Measurements from ENCODE around the gene NOC2L.

NOC2L gene

DNA sequence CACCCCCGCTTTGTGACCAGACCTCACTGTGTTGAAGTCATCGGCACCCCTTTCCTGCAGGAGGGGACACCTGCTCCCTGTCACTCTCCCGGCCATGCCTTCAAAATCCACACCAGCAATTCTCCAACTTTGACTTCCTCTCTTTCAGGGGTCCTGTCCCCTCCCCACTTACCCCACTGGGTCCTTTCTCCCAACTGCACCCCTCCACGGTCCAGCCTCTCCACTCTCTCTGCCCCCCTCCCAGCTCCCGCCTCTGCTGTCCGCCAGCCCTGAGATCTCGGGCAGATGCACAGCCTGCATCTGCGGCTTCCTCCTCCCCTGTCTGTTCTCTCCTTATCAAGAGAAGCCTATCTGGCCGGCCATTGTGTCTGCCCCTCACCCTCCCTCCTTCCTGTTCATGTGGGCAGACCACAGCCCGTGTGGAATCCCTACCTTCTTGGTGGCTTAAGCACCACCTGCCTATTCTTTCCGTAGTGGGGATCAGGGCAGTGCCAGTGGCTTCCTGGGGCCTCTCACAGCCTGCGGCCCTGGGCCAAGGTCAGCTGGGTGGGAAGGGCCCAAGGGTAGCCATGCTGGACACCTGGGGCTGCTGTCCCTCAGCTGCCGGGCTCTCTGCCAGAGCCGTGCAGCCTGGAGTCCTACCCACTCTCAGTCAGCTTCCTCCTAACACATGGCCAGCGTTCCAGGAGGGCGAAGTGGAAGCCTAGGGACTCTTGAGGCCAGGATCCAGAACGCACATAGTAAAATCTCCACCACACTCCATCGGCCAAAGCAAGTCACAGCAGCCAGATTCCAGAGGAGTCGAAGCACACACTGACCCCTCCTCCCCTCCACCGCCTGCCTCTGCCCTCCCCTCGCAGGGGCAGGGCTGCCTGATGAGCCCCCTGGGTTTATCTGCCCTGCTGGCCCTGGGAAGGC is 46.0 kb upstream of the NOC2L start:
- H3K9me2 ChIP-seq (ENCODE audit: low read depth, low read length), result no peaks in the 10 kb centered on the region
- no peak overlapping the region for H3K9ac ChIP-seq (ENCODE audit: low read length)
- no peaks in the 10 kb centered on the region for H3K4me1 ChIP-seq (ENCODE audit: insufficient read depth, low read length, severe bottlenecking)
- no peaks in the 10 kb centered on the region for H4K20me1 ChIP-seq (ENCODE audit: insufficient read depth, low read length)
- no peak overlapping the region for H3K4me3 ChIP-seq (ENCODE audit: low read depth, low read length, poor library complexity, severe bottlenecking)
- H3K4me2 ChIP-seq (ENCODE audit: low read length), result no peak overlapping the region
- H3K27me3 ChIP-seq (ENCODE audit: insufficient read depth, low read length), result peaks cover 16% of the 10 kb centered on the region; the same call in 1 of the 2 replicates
- no peaks in the 10 kb centered on the region for H3F3A ChIP-seq (ENCODE audit: insufficient read depth, low read length)
- H3K9me3 ChIP-seq (ENCODE audit: low read length), result no peaks in the 10 kb centered on the region
- no peaks in the 10 kb centered on the region for H3K36me3 ChIP-seq (ENCODE audit: insufficient read depth, low read length)
- H3K27ac ChIP-seq (ENCODE audit: low read depth, low read length, poor library complexity, severe bottlenecking), result no peak overlapping the region
- no peak for TF ChIP-seq EZH2 (IDR thresholded peaks at IDR 0.05; ENCODE audit: borderline replicate concordance, low read length)
- TF ChIP-seq, protein P1, sequence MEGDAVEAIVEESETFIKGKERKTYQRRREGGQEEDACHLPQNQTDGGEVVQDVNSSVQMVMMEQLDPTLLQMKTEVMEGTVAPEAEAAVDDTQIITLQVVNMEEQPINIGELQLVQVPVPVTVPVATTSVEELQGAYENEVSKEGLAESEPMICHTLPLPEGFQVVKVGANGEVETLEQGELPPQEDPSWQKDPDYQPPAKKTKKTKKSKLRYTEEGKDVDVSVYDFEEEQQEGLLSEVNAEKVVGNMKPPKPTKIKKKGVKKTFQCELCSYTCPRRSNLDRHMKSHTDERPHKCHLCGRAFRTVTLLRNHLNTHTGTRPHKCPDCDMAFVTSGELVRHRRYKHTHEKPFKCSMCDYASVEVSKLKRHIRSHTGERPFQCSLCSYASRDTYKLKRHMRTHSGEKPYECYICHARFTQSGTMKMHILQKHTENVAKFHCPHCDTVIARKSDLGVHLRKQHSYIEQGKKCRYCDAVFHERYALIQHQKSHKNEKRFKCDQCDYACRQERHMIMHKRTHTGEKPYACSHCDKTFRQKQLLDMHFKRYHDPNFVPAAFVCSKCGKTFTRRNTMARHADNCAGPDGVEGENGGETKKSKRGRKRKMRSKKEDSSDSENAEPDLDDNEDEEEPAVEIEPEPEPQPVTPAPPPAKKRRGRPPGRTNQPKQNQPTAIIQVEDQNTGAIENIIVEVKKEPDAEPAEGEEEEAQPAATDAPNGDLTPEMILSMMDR (IDR thresholded peaks at IDR 0.05; ENCODE audit: low read length), result no peak
- H3K79me2 ChIP-seq (ENCODE audit: insufficient read depth, low read length), result no peaks in the 10 kb centered on the region
- no peak overlapping the region for H2AFZ ChIP-seq (ENCODE audit: low read length)

DNA sequence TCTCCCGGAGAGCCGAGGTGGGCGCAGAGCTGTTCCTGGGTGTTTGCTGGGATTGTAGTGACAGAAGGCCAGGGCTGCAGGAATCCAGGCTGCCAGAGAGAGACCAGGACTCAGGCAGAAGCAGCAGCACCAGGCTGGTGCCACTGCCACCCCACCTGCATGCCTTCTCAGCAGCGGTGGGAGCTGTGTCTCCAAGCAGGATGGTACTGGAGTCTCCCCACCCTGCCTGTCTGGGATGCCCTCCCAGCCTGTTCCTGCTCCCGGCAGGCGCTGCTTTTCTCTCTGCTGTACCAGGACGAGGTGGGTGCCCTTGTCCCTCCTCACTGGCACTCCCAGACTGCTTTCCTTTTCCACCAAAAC is 45.3 kb upstream of the NOC2L start:
- Histone ChIP-seq H3K79me2 (ENCODE audit: insufficient read depth, low read length) (no peaks in the 10 kb centered on the region), H3K9me2 (ENCODE audit: low read depth, low read length) (no peaks in the 10 kb centered on the region), H3K9me3 (ENCODE audit: low read length) (no peaks in the 10 kb centered on the region), H3F3A (ENCODE audit: insufficient read depth, low read length) (no peaks in the 10 kb centered on the region), H2AFZ (ENCODE audit: low read length) (no peak overlapping the region), H3K9ac (ENCODE audit: low read length) (no peak overlapping the region), H3K4me1 (ENCODE audit: insufficient read depth, low read length, severe bottlenecking) (no peaks in the 10 kb centered on the region), H4K20me1 (ENCODE audit: insufficient read depth, low read length) (no peaks in the 10 kb centered on the region), H3K4me2 (ENCODE audit: low read length) (no peak overlapping the region), H3K4me3 (ENCODE audit: low read depth, low read length, poor library complexity, severe bottlenecking) (no peak overlapping the region), H3K27me3 (ENCODE audit: insufficient read depth, low read length) (peaks cover 16% of the 10 kb centered on the region; the same call in 1 of the 2 replicates), H3K36me3 (ENCODE audit: insufficient read depth, low read length) (no peaks in the 10 kb centered on the region), H3K27ac (ENCODE audit: low read depth, low read length, poor library complexity, severe bottlenecking) (no peak overlapping the region)
- TF ChIP-seq EZH2 (IDR thresholded peaks at IDR 0.05; ENCODE audit: borderline replicate concordance, low read length), result no peak
- TF ChIP-seq, protein P1 (IDR thresholded peaks at IDR 0.05; ENCODE audit: low read length), result no peak

DNA sequence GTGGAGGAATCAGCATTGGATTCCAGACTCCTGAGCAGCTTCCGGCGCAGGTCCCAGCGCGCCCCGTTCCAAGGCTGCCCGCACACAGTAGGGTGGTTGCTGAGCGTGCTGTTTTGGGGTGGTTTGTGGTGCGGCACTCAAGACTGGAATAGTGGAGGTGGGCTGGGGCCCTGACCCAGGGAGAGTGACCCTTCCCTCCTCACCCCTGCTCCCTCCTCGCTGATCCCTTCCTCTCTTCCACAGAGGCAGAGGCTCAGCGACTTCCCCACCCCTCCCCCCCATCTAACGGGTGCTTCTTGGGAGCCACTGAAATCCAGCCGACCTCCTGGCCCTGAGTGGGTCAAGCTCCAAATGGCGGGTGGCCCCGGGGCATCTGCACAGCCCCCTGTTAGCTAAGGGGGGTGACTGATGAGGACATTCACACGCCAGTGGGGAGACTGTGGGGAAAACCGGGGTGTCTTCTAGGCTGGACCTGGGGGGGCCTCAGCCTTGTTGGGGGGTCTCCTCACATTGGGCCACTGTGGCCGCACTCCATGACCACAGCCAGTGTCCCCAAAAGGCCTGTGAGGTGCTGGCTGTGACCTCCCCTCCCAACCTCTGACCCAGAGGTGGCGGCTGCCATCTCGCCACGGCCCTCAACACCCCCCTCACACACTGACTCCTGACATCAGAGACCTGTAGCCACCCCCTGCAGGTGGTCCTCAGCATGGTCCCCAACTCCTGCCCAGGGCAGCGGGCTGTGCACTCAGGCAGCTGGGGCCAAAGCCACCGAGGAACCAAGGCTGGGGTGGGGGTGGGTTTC is 44.8 kb upstream of the NOC2L start:
- Histone ChIP-seq H3K4me3 (ENCODE audit: low read depth, low read length, poor library complexity, severe bottlenecking) (no peak overlapping the region), H3K27ac (ENCODE audit: low read depth, low read length, poor library complexity, severe bottlenecking) (no peak overlapping the region), H3F3A (ENCODE audit: insufficient read depth, low read length) (no peaks in the 10 kb centered on the region), H4K20me1 (ENCODE audit: insufficient read depth, low read length) (no peaks in the 10 kb centered on the region), H3K9me2 (ENCODE audit: low read depth, low read length) (no peaks in the 10 kb centered on the region), H3K27me3 (ENCODE audit: insufficient read depth, low read length) (peaks cover 16% of the 10 kb centered on the region; the same call in 1 of the 2 replicates), H3K79me2 (ENCODE audit: insufficient read depth, low read length) (no peaks in the 10 kb centered on the region), H3K9me3 (ENCODE audit: low read length) (no peaks in the 10 kb centered on the region), H3K4me1 (ENCODE audit: insufficient read depth, low read length, severe bottlenecking) (no peaks in the 10 kb centered on the region), H2AFZ (ENCODE audit: low read length) (no peak overlapping the region), H3K4me2 (ENCODE audit: low read length) (no peak overlapping the region), H3K36me3 (ENCODE audit: insufficient read depth, low read length) (no peaks in the 10 kb centered on the region), H3K9ac (ENCODE audit: low read length) (no peak overlapping the region)
- no peak for TF ChIP-seq EZH2 (IDR thresholded peaks at IDR 0.05; ENCODE audit: borderline replicate concordance, low read length)
- TF ChIP-seq, protein P1 (IDR thresholded peaks at IDR 0.05; ENCODE audit: low read length), result no peak

Measured in OCI-LY1 (cell line).